ENCODE measurements around the gene SHOC1.
"Not testable (repeated sequence)": the region's sequence is repeated elsewhere in the genome, so short reads cannot be mapped to it uniquely, and the experiment has no call there.

SHOC1 gene

GRCh38 chr9:111804636-111805035 lies 9.9 kb upstream of the SHOC1 start:
- no peak for DNase-seq

DNA sequence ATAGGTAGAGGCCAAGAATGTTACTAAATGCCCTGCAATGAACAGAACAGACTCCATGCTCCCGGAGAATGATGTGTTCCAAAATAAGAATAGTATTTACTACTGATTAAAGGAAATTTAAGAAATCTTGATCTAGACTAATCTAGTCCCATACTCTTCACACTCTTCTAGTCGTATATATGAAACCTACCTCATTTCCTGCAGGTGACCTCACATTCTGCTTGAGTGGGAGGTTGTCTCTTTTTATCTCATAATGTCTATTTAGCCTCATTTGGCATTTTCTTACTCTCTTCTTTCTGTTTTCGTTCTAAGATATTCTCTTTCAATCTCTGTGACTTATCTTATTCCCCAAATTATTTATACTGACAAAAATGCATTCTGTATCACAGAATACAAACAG lies 9.2 kb upstream of the SHOC1 start:
- DNase-seq, result no peak

- DNase-seq, result no peak
Measured at GRCh38 chr9:111799915-111800526, 5.3 kb upstream of the SHOC1 start.

- no peak for DNase-seq
Measured at GRCh38 chr9:111799506-111799905, 4.8 kb upstream of the SHOC1 start.

DNA sequence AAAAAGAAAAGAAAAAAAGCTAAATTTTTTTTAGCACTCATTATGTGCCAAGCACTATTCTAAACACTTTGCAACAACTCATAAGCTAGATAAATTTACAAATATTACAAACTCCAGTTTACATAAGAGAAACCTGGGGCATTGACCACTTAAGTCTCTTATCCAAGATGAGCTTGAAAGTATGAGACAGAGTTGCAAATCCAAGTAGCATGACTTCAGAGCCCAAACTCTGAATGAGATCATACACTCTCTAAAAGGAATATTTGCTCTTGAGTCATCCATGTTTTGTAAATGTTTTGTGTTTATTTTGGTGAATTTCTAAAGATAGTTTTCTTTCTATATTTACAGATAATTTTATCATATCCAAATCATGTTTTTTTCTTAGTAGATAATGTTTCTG lies 4.0 kb upstream of the SHOC1 start:
- no peak for DNase-seq

DNA sequence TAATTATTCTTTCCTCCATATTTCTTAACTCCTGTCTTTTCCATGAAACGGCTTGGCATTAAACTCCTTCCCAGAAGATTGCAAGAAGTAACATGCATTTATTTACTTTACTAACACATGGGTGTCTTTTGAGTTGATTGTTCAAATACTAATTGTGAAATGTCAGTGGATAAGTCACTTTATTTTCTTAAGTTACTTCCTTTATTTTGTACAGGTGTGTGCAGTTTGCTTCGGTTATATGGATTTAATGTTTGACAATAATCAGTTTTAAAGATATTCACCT lies 761 bp upstream of the SHOC1 start:
- no peak for DNase-seq

DNA sequence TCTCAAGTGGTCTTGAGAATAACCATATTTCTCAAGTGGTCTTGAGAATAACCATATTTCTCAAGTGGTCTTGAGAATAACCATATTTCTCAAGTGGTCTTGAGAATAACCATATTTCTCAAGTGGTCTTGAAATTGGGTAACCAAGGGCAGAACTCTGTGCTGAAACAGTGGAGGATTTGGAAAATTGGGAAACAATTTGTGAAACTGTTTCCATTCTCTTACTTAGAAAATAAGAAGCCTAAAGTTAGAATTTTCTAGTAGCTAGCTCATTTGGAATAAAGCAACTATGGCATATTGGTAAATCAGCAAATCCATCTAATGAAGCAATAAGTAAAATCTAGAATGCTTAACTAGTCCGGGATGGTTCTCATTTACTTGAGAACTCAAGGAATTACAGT lies 2.9 kb downstream of the SHOC1 start:
- not testable (repeated sequence) for DNase-seq

DNA sequence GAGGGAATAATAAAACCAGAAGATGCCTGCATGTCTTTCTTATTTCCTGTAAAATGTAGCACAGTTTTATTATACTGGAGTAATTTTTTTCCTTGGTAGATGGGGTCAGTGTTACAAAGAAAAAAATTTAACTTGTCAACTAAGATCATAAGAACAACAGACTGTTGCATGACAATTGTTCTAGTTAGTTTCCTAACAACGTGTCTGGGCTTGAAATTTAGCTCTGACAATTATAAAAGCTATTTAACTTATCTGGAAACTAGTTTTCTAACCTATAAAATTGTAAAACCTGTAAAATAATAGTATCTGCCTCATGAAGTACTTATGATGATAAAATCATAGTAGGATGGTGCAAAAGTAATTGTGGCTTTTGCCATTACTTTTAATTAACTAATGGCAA lies 4.9 kb downstream of the SHOC1 start:
- no peak for DNase-seq

- no peak for DNase-seq
Measured at GRCh38 chr9:111783857-111784256, 10.9 kb downstream of the SHOC1 start.

GRCh38 chr9:111783424-111783823 lies 11.3 kb downstream of the SHOC1 start:
- DNase-seq, result no peak

GRCh38 chr9:111766066-111766465 lies 28.7 kb downstream of the SHOC1 start:
- DNase-seq, result peak; percentile 8

DNA sequence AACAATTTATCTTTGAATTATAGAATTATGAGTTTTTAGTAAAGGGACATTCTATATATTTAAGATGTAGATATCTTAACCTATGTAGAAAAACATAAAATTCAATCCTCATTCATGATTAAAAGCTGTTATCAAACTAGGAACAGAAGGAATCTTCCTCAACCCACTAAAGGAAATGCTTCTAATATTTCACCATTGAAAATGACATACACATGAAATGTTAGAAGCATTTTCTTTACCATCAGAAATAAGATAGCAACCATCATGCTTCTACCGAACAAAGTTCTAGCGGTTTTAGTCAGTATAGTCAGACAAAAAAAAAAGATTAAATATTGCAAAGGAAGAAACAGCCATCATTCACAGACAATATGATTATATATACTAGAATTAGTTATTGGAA lies 32.2 kb downstream of the SHOC1 start:
- peak; percentile 1 for DNase-seq

DNA sequence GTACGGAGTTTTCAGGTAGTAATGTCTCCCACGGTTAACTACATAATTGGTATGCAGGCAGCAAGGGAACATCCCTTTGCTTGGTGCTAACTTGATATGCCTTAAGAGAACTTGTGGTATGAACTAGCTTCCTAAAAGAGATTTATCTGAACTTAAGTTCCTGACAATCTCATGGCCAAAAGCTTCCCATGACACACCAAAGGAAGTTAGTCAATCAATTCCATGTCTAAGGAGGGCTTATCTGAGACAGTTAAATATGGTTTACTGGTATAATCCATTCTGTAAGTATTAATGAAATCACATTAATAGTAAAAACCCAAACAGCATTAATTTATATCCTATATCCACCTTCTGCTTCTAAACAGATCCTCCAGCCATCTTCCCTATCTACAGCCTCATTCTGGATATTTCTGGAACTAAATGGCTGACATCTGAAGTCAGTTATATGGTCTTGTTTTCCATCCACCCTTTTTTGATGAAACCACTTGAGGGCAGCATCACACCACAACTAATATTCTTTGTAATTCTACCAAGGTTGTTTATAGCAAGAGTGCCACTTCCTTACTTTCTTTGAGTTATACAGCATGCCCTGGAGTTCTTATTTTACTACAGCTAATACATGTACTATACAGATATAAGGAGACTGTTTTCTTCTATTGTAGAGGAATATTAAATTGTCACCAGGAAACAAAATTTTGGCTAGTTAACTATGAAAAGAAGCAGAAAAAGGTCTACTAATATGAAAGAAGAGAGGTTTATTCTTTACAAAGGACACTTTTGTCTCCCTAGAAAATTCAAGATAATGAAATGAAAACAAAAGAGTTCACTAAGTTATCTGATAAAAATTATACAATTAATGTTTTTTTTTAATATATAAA lies 34.7 kb downstream of the SHOC1 start:
- peak; percentile 92 for DNase-seq

DNA sequence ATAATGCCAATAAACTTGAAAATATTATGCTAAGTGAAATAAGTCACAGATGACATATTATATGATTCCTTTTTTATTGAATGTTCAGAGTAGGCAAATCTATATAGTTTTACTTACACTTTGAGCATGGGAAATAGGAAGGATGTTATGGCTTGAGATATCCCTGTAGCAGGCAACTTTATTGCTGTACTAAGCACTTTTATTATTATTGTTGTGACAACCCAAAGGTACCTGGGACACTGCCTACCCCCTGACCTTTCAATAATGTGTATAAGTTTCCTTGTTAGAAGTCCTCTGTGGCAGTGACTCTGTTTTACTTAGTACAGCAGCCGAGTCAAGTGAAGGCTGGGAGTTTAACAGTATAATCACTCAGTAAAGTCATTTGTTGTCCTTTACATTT lies 39.9 kb downstream of the SHOC1 start:
- no peak for DNase-seq

- peak; percentile 47 for DNase-seq
Measured at GRCh38 chr9:111752455-111752854, 42.3 kb downstream of the SHOC1 start.
